ENCODE measurements around the gene ZNF407. TPM values are rescaled to one million over a fixed set of nuclear protein-coding genes. Genes with fewer than 3 reads are reported as not detected.

ZNF407 gene
- total RNA-seq, 1 donor from 2014 or later, result 16.1 TPM

- no peaks in the 10 kb centered on the region for H3K9me3 ChIP-seq
- DNase-seq, result no peak
- intact Hi-C loops (cut with DNase I), result no loop called here
Observed at GRCh38 chr18:74930616-74931015, 332.9 kb downstream of the ZNF407 start.

DNA sequence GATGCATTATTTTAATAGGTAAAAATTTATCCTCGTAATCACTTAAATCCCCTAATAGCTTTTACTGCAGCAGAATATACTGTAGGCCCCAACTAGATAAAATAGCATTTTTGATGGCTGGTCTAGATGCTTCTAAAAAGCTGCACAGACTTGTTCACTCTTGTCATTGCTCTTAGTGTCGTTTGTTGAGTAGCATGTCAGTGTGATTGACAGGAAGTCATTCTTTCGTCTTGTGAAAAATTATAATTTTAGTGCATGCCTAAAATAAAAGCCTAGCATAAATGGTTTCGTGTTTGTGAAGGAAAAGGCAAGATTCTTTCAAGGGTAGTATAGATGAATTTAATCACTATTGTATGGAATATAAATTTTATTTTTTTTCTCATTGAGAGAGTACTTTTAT lies 336.3 kb downstream of the ZNF407 start:
- no peaks in the 10 kb centered on the region for H3K9me3 ChIP-seq
- ATAC-seq (no peak), DNase-seq (no peak)
- H3K4me1 ChIP-seq, result no peaks in the 10 kb centered on the region
- no peaks in the 10 kb centered on the region for H3K27me3 ChIP-seq (ENCODE audit: low read depth)
- H3K4me3 ChIP-seq, result no peak overlapping the region
- TF ChIP-seq CTCF (IDR thresholded peaks at IDR 0.05), result no peak
- intact Hi-C loops (cut with DNase I), result no loop called here
- H3K27ac ChIP-seq, result no peak overlapping the region
- H3K36me3 ChIP-seq, result no peaks in the 10 kb centered on the region

More at GRCh38 chr18:74930616-74931015, 332.9 kb downstream of the ZNF407 start:
- H3K27ac ChIP-seq, result no peak overlapping the region
- H3K4me3 ChIP-seq, result no peak overlapping the region
- no peak for ATAC-seq
- no peaks in the 10 kb centered on the region for H3K4me1 ChIP-seq
- no peak for TF ChIP-seq CTCF (IDR thresholded peaks at IDR 0.05)
- H3K27me3 ChIP-seq (ENCODE audit: low read depth), result no peaks in the 10 kb centered on the region
- no peaks in the 10 kb centered on the region for H3K36me3 ChIP-seq

GRCh38 chr18:74935434-74935833 lies 337.8 kb downstream of the ZNF407 start:
- Histone ChIP-seq H3K4me3 (no peak overlapping the region), H3K9me3 (no peaks in the 10 kb centered on the region), H3K27me3 (ENCODE audit: low read depth) (no peaks in the 10 kb centered on the region), H3K4me1 (no peaks in the 10 kb centered on the region), H3K36me3 (no peaks in the 10 kb centered on the region), H3K27ac (no peak overlapping the region)
- ATAC-seq (peak in 1 of 2 donors; percentile 78), DNase-seq (no peak)
- TF ChIP-seq CTCF (IDR thresholded peaks at IDR 0.05), result no peak
- intact Hi-C loops (cut with DNase I), result no loop called here

DNA sequence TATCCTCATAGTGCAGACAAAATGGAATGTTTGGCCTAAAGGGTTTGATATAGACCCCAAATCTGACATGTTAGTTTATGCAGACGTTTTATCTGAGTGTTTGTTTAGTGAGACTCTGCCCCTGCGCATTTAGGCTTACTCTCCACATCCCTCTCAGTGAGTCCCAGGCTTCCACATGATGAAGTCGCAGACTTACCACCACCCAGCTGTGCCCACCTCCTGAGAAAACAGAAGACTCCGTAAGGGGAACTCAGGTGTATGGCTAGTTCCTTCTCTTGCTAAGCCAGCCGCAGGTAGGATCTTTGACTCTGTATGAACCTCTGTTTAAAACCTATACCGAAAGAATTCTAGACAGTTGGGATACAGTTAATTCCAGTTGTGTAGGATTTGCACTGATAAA lies 338.7 kb downstream of the ZNF407 start:
- no peak for TF ChIP-seq CTCF (IDR thresholded peaks at IDR 0.05)
- Histone ChIP-seq H3K36me3 (no peaks in the 10 kb centered on the region), H3K27me3 (ENCODE audit: low read depth) (no peaks in the 10 kb centered on the region), H3K9me3 (no peaks in the 10 kb centered on the region), H3K27ac (no peak overlapping the region), H3K4me3 (no peak overlapping the region), H3K4me1 (no peaks in the 10 kb centered on the region)
- ATAC-seq (no peak), DNase-seq (no peak)
- intact Hi-C loops (cut with DNase I), result no loop called here

- Histone ChIP-seq H3K27me3 (ENCODE audit: low read depth) (no peaks in the 10 kb centered on the region), H3K27ac (no peak overlapping the region), H3K4me1 (no peaks in the 10 kb centered on the region), H3K36me3 (no peaks in the 10 kb centered on the region), H3K9me3 (no peaks in the 10 kb centered on the region), H3K4me3 (no peak overlapping the region)
- intact Hi-C loops (cut with DNase I), result no loop called here
- no peak for TF ChIP-seq CTCF (IDR thresholded peaks at IDR 0.05)
- ATAC-seq, result no peak
- no peak for DNase-seq
Observed at GRCh38 chr18:74937291-74937690, 339.6 kb downstream of the ZNF407 start.

DNA sequence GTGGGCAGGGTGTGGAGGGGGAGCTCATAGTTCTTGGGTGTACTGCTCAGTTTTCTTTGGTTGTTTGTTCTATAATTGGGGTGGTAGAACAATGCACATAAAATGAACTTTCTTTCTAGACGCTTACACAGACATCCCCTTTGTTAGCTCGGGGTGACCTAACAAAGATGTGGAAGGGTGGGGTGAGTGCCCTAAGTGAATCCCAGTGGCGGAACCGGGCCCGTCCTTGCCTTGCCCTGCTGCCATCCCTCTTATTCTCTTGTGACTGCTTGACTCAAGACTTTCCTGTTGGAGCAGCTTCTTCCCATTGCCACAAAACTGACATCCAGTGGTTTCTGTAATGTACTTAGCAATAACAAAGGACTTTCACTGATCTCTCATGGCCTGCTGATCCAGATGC lies 343.2 kb downstream of the ZNF407 start:
- no peak overlapping the region for H3K27ac ChIP-seq
- no peak for ATAC-seq
- H3K4me3 ChIP-seq, result no peak overlapping the region
- no peak for TF ChIP-seq CTCF (IDR thresholded peaks at IDR 0.05)
- H3K4me1 ChIP-seq, result peaks cover 15% of the 10 kb centered on the region
- no peak for DNase-seq
- no peaks in the 10 kb centered on the region for H3K36me3 ChIP-seq
- H3K27me3 ChIP-seq (ENCODE audit: low read depth), result no peaks in the 10 kb centered on the region
- intact Hi-C loops (cut with DNase I), result no loop called here
- no peaks in the 10 kb centered on the region for H3K9me3 ChIP-seq
